Activated B cell treated with CpG ODN at 0.5 μM for 24 hours (primary cell): Measurements from ENCODE around the gene ZNF577. TPM values are rescaled to one million over a fixed set of nuclear protein-coding genes. Genes with fewer than 3 reads are reported as not detected.
A peak's percentile ranks its signal among the peaks of the same experiment; 100 is the strongest.

ENCODE experiments used
- ATAC-seq: fragments of 200-7000 bp; cut with Tn5 transposase; one replicate; pipeline ENCODE4 v1.10.0; 2021; ENCODE audit warnings: low read depth, mild to moderate bottlenecking, moderate library complexity
- CTCF ChIA-PET: fragments of 350-600 bp; sonication (Branson Sonifier 250); formaldehyde crosslinking; loops from one replicate; lab custom pipeline; 2021; ENCODE audit warnings: antibody characterized with exemption; lab: Charles Lee
- POLR2A ChIA-PET: fragments of 350-600 bp; sonication (Branson Sonifier 250); formaldehyde crosslinking; loops from one replicate; lab custom pipeline; 2021; ENCODE audit warnings: antibody characterized with exemption; lab: Charles Lee
- DNase-seq: peaks from one replicate; pipeline ENCODE4 v3.0.0; 2022
- H3K27ac Mint-ChIP-seq: one replicate; pipeline ENCODE4 v1.8.0; 2020; ENCODE audit warnings: mixed read lengths
- H3K27me3 Mint-ChIP-seq: one replicate; pipeline ENCODE4 v1.8.0; 2021; ENCODE audit warnings: mixed read lengths
- H3K36me3 Mint-ChIP-seq: one replicate; pipeline ENCODE4 v1.8.0; 2021; ENCODE audit warnings: low read depth, mixed read lengths
- H3K4me1 Mint-ChIP-seq: one replicate; pipeline ENCODE4 v1.8.0; 2021; ENCODE audit warnings: mixed read lengths
- H3K4me3 Mint-ChIP-seq: one replicate; pipeline ENCODE4 v1.8.0; 2020; ENCODE audit warnings: mild to moderate bottlenecking, mixed read lengths
- H3K9me3 Mint-ChIP-seq: one replicate; pipeline ENCODE4 v1.8.0; 2020; ENCODE audit warnings: mixed read lengths
- intact Hi-C: fragments of 100-400 bp; cut with micrococcal nuclease; formaldehyde crosslinking; loops from one replicate; pipeline ENCODE4 v1.15.1; 2024
- total RNA-seq: library from RNA; stranded (reverse); gene quantifications from 2 replicates; pipeline ENCODE4 v1.2.3, GENCODE V29; 2022
- TF ChIP-seq, protein P1 (sequence below): fragments of 200-600 bp; IDR thresholded peaks from one replicate; pipeline ENCODE4 v1.8.0; 2022; ENCODE audit warnings: antibody characterized with exemption, mild to moderate bottlenecking

ZNF577 gene
- 13.2 and 13.9 TPM in 2 replicates for total RNA-seq

DNA sequence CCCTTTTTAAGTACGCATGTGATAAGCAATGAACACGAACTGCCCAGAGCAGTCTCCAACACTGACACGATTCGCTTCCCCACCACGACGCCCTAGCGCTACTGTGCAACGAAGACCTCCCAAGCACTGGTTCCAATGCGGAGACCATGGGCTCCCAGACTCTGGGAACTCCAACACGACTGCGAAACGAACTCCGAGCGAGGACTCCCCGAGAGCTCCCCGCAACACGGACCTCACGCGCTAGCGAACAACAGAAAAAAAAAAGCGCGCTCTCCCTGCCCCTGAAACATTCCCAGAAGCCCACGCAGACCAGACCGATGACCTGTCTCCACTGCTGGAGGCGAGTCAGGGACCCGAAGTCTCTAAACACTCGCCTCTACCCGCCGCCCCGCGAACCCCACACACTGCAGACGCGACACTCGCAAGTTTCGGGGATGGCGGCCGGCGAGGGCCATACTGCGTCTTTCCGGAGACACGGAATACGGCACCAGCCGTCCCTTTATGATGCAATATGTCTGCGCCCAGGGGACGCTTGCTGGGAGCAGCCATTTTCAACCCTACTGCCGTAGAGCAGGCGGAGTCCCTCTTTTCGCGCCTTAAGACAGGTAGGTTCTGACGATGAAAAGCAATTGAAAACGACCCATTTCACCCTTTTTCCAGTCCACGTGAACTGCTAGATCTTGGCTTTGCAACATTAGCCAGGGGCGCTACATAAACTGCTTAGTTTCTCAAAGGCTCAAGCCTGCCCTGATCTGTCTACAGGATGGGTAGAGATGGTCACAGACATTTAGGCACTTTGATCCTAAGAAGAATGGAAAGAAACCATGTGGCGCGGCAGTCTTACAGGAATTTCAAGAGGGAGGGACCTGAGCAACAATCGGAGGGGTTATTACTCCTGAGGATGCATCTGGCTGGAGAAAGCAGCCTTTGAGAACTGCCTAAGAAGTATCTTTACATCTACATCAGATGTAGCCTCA, at the start of gene ZNF577:
Gene ZNF577 (minus strand): TSS at position 430 of the 977 bp plus-strand sequence. CDS start 7,569 bp downstream, outside the sequence.
- Mint-ChIP-seq H3K36me3 (peaks cover 85% of the 10 kb centered on the region), H3K27ac (peak within 1 kb of the TSS; percentile 89), H3K9me3 (peaks cover 42% of the 10 kb centered on the region), H3K4me1 (peaks cover 5% of the 10 kb centered on the region), H3K27me3 (no peaks in the 10 kb centered on the region), H3K4me3 (peak within 1 kb of the TSS; percentile 94)
- CTCF ChIA-PET = no interaction called here
- intact Hi-C loops = loop anchor here (1.0 to 2.0 kb wide), 3 partner anchors 17 to 98 kb away; partner anchors contain the start of genes ZNF350, ZNF613 and ZNF649
- TF ChIP-seq, protein P1, sequence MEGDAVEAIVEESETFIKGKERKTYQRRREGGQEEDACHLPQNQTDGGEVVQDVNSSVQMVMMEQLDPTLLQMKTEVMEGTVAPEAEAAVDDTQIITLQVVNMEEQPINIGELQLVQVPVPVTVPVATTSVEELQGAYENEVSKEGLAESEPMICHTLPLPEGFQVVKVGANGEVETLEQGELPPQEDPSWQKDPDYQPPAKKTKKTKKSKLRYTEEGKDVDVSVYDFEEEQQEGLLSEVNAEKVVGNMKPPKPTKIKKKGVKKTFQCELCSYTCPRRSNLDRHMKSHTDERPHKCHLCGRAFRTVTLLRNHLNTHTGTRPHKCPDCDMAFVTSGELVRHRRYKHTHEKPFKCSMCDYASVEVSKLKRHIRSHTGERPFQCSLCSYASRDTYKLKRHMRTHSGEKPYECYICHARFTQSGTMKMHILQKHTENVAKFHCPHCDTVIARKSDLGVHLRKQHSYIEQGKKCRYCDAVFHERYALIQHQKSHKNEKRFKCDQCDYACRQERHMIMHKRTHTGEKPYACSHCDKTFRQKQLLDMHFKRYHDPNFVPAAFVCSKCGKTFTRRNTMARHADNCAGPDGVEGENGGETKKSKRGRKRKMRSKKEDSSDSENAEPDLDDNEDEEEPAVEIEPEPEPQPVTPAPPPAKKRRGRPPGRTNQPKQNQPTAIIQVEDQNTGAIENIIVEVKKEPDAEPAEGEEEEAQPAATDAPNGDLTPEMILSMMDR = no peak
- POLR2A ChIA-PET = interaction anchor here (0.6 kb wide), 1 partner anchor 1460 kb away, joined by 7 read pairs; no protein-coding TSS in a partner anchor
- peak; percentile 44 for DNase-seq
- peak; percentile 93 for ATAC-seq

DNA sequence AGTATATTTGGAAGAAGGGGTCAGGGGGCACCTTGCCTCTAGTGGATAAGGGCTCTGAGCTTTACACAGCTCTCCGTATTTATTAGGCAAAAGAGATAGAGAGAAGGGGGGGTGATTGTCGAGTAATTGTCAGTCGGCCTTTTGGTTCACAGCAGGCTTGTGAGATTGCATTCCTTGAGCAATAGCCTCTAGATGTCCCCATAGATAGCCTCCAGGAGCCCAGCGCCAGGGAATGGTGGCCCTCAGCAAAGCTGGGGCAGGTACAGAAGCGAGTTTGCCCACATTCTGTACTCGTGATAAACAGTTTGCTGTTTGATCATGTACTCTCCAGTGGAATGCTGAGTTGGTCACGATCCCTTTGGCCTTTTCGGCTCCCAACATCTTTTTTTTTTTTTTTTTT, 44.2 kb upstream of the ZNF577 start:
- TF ChIP-seq, protein P1 = no peak
- intact Hi-C loops = no loop called here
- ChIA-PET POLR2A (interaction anchor here (0.7 kb wide), 1 partner anchor 670 kb away, joined by 10 read pairs; no protein-coding TSS in a partner anchor), CTCF (no interaction called here)
- no peak overlapping the region for H3K4me3 Mint-ChIP-seq
- H3K27me3 Mint-ChIP-seq = no peaks in the 10 kb centered on the region
- peaks cover 18% of the 10 kb centered on the region for H3K4me1 Mint-ChIP-seq
- H3K27ac Mint-ChIP-seq = no peak overlapping the region
- H3K9me3 Mint-ChIP-seq = peaks cover 23% of the 10 kb centered on the region
- no peak for DNase-seq
- peaks cover 88% of the 10 kb centered on the region for H3K36me3 Mint-ChIP-seq
- no peak for ATAC-seq

- intact Hi-C loops = loop anchor here (1.0 to 10.0 kb wide), 9 partner anchors 23 to 307 kb away; partner anchors contain the start of genes ZNF350, ZNF432, ZNF577 and ZNF614
- Mint-ChIP-seq H3K4me1 (peaks cover 24% of the 10 kb centered on the region), H3K9me3 (peaks cover 32% of the 10 kb centered on the region), H3K36me3 (peaks cover 67% of the 10 kb centered on the region), H3K27ac (peak overlapping the region; percentile 93), H3K4me3 (peak overlapping the region; percentile 100), H3K27me3 (no peaks in the 10 kb centered on the region)
- TF ChIP-seq, protein P1 = no peak
- ATAC-seq (no peak), DNase-seq (no peak)
- ChIA-PET POLR2A (no interaction called here), CTCF (no interaction called here)
Observed at GRCh38 chr19:51927859-51928258, 40.1 kb upstream of the ZNF577 start.

- TF ChIP-seq, protein P1 = no peak
- ATAC-seq (peak; percentile 94), DNase-seq (peak; percentile 71)
- H3K9me3 Mint-ChIP-seq = peaks cover 35% of the 10 kb centered on the region
- peak within 1 kb of the TSS; percentile 100 for H3K4me3 Mint-ChIP-seq
- H3K4me1 Mint-ChIP-seq = peaks cover 24% of the 10 kb centered on the region
- intact Hi-C loops = loop anchor here (1.0 to 10.0 kb wide), 9 partner anchors 22 to 308 kb away; partner anchors contain the start of genes ZNF350, ZNF432, ZNF577 and ZNF614
- no peaks in the 10 kb centered on the region for H3K27me3 Mint-ChIP-seq
- peaks cover 64% of the 10 kb centered on the region for H3K36me3 Mint-ChIP-seq
- CTCF ChIA-PET = interaction anchor here (1.5 kb wide), 1 partner anchor 36 kb away, joined by 4 read pairs; no protein-coding TSS in a partner anchor
- POLR2A ChIA-PET = interaction anchor here (0.8 to 1.6 kb wide), 2 partner anchors 101 to 122 kb away, joined by 3 to 7 read pairs; partner anchors contain the start of genes ZNF432 and ZNF614
- H3K27ac Mint-ChIP-seq = peak within 1 kb of the TSS; percentile 93
Observed at GRCh38 chr19:51926784-51927741, 39.3 kb upstream of the ZNF577 start, which contains the start of gene ZNF613. ZNF613 (plus strand) TSS chr19:51927472; CDS start chr19:51936221, 8,749 bp downstream.
